WTC11 (cell line): ENCODE results near the gene GOLGA6L2. TPM values are rescaled to one million over a fixed set of nuclear protein-coding genes. Genes with fewer than 3 reads are reported as not detected.

Source experiments
- ATAC-seq: fragments of 200-7000 bp; cut with Tn5 transposase; 2 replicates; pipeline ENCODE4 v1.10.0; 2021; ENCODE audit warnings: mild to moderate bottlenecking, moderate library complexity
- CTCF ChIA-PET: fragments of 300-600 bp; sonication (Branson Sonifier 250); formaldehyde crosslinking; loops from one replicate; lab custom pipeline; 2021; ENCODE audit warnings: antibody characterized with exemption; lab: Charles Lee
- POLR2A ChIA-PET: fragments of 350-600 bp; sonication (Branson Sonifier 250); formaldehyde crosslinking; loops from one replicate; lab custom pipeline; 2021; ENCODE audit warnings: antibody characterized with exemption; lab: Charles Lee
- DNase-seq: peaks from one replicate; pipeline ENCODE4 v3.0.0; 2021; ENCODE audit warnings: low spot score
- H3K27ac Mint-ChIP-seq: 2 replicates; pipeline ENCODE4 v1.8.0; 2021; ENCODE audit warnings: mixed read lengths
- H3K27me3 Mint-ChIP-seq: 2 replicates; pipeline ENCODE4 v1.8.0; 2021; ENCODE audit warnings: low read depth, mild to moderate bottlenecking, moderate library complexity, mixed read lengths
- H3K36me3 Mint-ChIP-seq: 2 replicates; pipeline ENCODE4 v1.8.0; 2021; ENCODE audit warnings: mixed read lengths
- H3K4me1 Mint-ChIP-seq: 2 replicates; pipeline ENCODE4 v1.8.0; 2022; ENCODE audit warnings: mixed read lengths
- H3K4me3 Mint-ChIP-seq: 2 replicates; pipeline ENCODE4 v1.8.0; 2021; ENCODE audit warnings: mild to moderate bottlenecking, moderate library complexity, mixed read lengths
- H3K9me3 Mint-ChIP-seq: 2 replicates; pipeline ENCODE4 v1.8.0; 2021; ENCODE audit warnings: mixed read lengths
- CREB1 ChIP-seq: sonication (generic); formaldehyde crosslinking; IDR thresholded peaks from 2 replicates; pipeline ENCODE4 v1.8.0; 2023; ENCODE audit warnings: mild to moderate bottlenecking, missing genetic modification reagents
- ESRRA ChIP-seq: sonication (generic); formaldehyde crosslinking; IDR thresholded peaks from 2 replicates; pipeline ENCODE4 v1.8.1; 2022; ENCODE audit warnings: mild to moderate bottlenecking, missing genetic modification reagents, borderline replicate concordance
- FOXK1 ChIP-seq: sonication (generic); formaldehyde crosslinking; IDR thresholded peaks from 2 replicates; pipeline ENCODE4 v1.8.0; 2022; ENCODE audit warnings: mild to moderate bottlenecking, moderate library complexity, missing genetic modification reagents
- FOXP1 ChIP-seq: sonication (generic); formaldehyde crosslinking; IDR thresholded peaks from 2 replicates; pipeline ENCODE4 v1.8.0; 2022; ENCODE audit warnings: missing genetic modification reagents, mild to moderate bottlenecking, moderate library complexity, borderline replicate concordance
- JUN ChIP-seq: sonication (generic); formaldehyde crosslinking; IDR thresholded peaks from 2 replicates; pipeline ENCODE4 v1.8.0; 2023; ENCODE audit warnings: mild to moderate bottlenecking, missing genetic modification reagents
- KAT7 ChIP-seq: sonication (generic); formaldehyde crosslinking; IDR thresholded peaks from 2 replicates; pipeline ENCODE4 v1.8.1; 2023; ENCODE audit warnings: missing genetic modification reagents, mild to moderate bottlenecking, borderline replicate concordance
- MXD4 ChIP-seq: fragments of 250-450 bp; sonication (Bioruptor Pico); IDR thresholded peaks from 2 replicates; pipeline ENCODE4 v1.8.0; 2021; ENCODE audit warnings: mild to moderate bottlenecking, moderate library complexity, borderline replicate concordance
- OVOL2 ChIP-seq: fragments of 250-450 bp; sonication (Bioruptor Pico); IDR thresholded peaks from 2 replicates; pipeline ENCODE4 v1.9.0; 2021; ENCODE audit warnings: mild to moderate bottlenecking, borderline replicate concordance
- SOX15 ChIP-seq: fragments of 250-450 bp; sonication (Bioruptor Pico); IDR thresholded peaks from 2 replicates; pipeline ENCODE4 v1.9.0; 2021; ENCODE audit warnings: mild to moderate bottlenecking
- ZNF416 ChIP-seq: fragments of 250-450 bp; sonication (Bioruptor Pico); IDR thresholded peaks from 2 replicates; pipeline ENCODE4 v1.9.0; 2021; ENCODE audit warnings: mild to moderate bottlenecking, inconsistent platforms
- ZNF423 ChIP-seq: fragments of 250-450 bp; sonication (Bioruptor Pico); IDR thresholded peaks from 2 replicates; pipeline ENCODE4 v2.1.2; 2022; ENCODE audit warnings: mild to moderate bottlenecking, moderate library complexity
- ZNF671 ChIP-seq: fragments of 250-450 bp; sonication (Bioruptor Pico); IDR thresholded peaks from 2 replicates; pipeline ENCODE4 v1.8.0; 2021; ENCODE audit warnings: mild to moderate bottlenecking
- total RNA-seq: library from RNA; stranded (reverse); gene quantifications from 3 replicates; pipeline ENCODE4 v1.2.3, GENCODE V29; 2021
- TF ChIP-seq, protein P1 (sequence below): sonication (generic); formaldehyde crosslinking; conservative IDR thresholded peaks from 2 replicates; pipeline ENCODE4 v1.8.1; 2023; ENCODE audit warnings: mild to moderate bottlenecking, low read depth, missing genetic modification reagents, moderate library complexity
- TF ChIP-seq, protein P2 (sequence below): fragments of 250-450 bp; sonication (Bioruptor Pico); IDR thresholded peaks from 2 replicates; pipeline ENCODE4 v1.9.0; 2021; ENCODE audit warnings: mild to moderate bottlenecking
- TF ChIP-seq, protein P3 (sequence below): sonication (generic); formaldehyde crosslinking; IDR thresholded peaks from 2 replicates; pipeline ENCODE4 v1.8.0; 2023; ENCODE audit warnings: missing genetic modification reagents, mild to moderate bottlenecking, borderline replicate concordance
- TF ChIP-seq, protein P4 (sequence below): fragments of 250-450 bp; sonication (Bioruptor Pico); IDR thresholded peaks from 2 replicates; pipeline ENCODE4 v2.1.2; 2022; ENCODE audit warnings: mild to moderate bottlenecking, moderate library complexity
- TF ChIP-seq, protein P5 (sequence below): sonication (generic); formaldehyde crosslinking; IDR thresholded peaks from 2 replicates; pipeline ENCODE4 v1.8.1; 2022; ENCODE audit warnings: low read depth, missing genetic modification reagents, borderline replicate concordance

GOLGA6L2 gene
- total RNA-seq, 1 experiment from 2014 or later: not detected

DNA sequence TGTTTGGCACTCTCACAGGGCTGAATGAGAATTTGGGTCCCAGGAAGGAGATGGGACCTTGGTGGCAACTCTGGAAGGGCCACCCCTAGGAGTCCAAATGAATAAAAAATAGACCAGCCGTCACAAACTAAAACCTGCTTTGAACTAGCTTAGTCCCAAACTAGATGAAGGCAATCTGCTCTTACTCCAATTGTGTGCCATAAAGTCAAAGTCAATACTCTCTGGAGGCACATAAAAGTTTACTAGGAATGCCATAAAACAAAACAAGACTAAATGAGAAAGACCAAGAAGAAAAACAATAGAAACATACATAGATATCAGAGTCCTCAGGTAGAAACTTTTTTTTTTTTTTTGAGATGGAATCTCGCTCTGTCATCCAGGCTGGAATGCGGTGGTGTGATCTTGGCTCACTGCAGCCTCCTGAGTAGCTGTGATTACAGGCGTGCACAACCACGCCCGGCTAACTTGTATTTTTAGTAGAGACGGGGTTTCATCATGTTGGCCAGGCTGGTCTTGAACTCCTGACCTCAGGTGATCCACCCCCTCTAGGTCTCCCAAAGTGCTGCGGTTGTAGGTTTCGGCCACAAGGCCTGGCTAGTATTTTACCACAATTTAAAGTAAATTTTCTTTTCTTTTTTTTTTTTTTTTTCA lies 8.1 kb downstream of the GOLGA6L2 start:
- ChIA-PET POLR2A (interaction anchor here (0.6 kb wide), 1 partner anchor 333 kb away, joined by 3 read pairs; no protein-coding TSS in a partner anchor), CTCF (no interaction called here)
- Mint-ChIP-seq H3K27ac (no peak overlapping the region), H3K9me3 (peaks cover 28% of the 10 kb centered on the region), H3K4me3 (no peak overlapping the region), H3K36me3 (peaks cover 27% of the 10 kb centered on the region), H3K27me3 (peaks cover 9% of the 10 kb centered on the region; the same call in 1 of the 2 replicates), H3K4me1 (no peaks in the 10 kb centered on the region)
- no peak for ATAC-seq
- no peak for TF ChIP-seq MXD4 (CRISPR knock-in tag)
- TF ChIP-seq, protein P1, sequence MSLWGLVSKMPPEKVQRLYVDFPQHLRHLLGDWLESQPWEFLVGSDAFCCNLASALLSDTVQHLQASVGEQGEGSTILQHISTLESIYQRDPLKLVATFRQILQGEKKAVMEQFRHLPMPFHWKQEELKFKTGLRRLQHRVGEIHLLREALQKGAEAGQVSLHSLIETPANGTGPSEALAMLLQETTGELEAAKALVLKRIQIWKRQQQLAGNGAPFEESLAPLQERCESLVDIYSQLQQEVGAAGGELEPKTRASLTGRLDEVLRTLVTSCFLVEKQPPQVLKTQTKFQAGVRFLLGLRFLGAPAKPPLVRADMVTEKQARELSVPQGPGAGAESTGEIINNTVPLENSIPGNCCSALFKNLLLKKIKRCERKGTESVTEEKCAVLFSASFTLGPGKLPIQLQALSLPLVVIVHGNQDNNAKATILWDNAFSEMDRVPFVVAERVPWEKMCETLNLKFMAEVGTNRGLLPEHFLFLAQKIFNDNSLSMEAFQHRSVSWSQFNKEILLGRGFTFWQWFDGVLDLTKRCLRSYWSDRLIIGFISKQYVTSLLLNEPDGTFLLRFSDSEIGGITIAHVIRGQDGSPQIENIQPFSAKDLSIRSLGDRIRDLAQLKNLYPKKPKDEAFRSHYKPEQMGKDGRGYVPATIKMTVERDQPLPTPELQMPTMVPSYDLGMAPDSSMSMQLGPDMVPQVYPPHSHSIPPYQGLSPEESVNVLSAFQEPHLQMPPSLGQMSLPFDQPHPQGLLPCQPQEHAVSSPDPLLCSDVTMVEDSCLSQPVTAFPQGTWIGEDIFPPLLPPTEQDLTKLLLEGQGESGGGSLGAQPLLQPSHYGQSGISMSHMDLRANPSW: no peak
- TF ChIP-seq, protein P2, sequence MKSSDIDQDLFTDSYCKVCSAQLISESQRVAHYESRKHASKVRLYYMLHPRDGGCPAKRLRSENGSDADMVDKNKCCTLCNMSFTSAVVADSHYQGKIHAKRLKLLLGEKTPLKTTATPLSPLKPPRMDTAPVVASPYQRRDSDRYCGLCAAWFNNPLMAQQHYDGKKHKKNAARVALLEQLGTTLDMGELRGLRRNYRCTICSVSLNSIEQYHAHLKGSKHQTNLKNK (CRISPR knock-in tag): no peak
- no peak for TF ChIP-seq JUN (CRISPR knock-in tag)
- no peak for TF ChIP-seq OVOL2 (CRISPR knock-in tag)
- TF ChIP-seq ESRRA (CRISPR knock-in tag): no peak
- no peak for TF ChIP-seq ZNF671 (CRISPR knock-in tag)
- TF ChIP-seq, protein P3, sequence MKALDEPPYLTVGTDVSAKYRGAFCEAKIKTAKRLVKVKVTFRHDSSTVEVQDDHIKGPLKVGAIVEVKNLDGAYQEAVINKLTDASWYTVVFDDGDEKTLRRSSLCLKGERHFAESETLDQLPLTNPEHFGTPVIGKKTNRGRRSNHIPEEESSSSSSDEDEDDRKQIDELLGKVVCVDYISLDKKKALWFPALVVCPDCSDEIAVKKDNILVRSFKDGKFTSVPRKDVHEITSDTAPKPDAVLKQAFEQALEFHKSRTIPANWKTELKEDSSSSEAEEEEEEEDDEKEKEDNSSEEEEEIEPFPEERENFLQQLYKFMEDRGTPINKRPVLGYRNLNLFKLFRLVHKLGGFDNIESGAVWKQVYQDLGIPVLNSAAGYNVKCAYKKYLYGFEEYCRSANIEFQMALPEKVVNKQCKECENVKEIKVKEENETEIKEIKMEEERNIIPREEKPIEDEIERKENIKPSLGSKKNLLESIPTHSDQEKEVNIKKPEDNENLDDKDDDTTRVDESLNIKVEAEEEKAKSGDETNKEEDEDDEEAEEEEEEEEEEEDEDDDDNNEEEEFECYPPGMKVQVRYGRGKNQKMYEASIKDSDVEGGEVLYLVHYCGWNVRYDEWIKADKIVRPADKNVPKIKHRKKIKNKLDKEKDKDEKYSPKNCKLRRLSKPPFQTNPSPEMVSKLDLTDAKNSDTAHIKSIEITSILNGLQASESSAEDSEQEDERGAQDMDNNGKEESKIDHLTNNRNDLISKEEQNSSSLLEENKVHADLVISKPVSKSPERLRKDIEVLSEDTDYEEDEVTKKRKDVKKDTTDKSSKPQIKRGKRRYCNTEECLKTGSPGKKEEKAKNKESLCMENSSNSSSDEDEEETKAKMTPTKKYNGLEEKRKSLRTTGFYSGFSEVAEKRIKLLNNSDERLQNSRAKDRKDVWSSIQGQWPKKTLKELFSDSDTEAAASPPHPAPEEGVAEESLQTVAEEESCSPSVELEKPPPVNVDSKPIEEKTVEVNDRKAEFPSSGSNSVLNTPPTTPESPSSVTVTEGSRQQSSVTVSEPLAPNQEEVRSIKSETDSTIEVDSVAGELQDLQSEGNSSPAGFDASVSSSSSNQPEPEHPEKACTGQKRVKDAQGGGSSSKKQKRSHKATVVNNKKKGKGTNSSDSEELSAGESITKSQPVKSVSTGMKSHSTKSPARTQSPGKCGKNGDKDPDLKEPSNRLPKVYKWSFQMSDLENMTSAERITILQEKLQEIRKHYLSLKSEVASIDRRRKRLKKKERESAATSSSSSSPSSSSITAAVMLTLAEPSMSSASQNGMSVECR (CRISPR knock-in tag): no peak
- no peak for TF ChIP-seq ZNF416 (CRISPR knock-in tag)
- no peak for TF ChIP-seq KAT7 (CRISPR knock-in tag)
- no peak for TF ChIP-seq ZNF423
- TF ChIP-seq FOXP1: no peak
- TF ChIP-seq, protein P4, sequence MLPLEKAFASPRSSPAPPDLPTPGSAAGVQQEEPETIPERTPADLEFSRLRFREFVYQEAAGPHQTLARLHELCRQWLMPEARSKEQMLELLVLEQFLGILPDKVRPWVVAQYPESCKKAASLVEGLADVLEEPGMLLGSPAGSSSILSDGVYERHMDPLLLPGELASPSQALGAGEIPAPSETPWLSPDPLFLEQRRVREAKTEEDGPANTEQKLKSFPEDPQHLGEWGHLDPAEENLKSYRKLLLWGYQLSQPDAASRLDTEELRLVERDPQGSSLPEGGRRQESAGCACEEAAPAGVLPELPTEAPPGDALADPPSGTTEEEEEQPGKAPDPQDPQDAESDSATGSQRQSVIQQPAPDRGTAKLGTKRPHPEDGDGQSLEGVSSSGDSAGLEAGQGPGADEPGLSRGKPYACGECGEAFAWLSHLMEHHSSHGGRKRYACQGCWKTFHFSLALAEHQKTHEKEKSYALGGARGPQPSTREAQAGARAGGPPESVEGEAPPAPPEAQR (CRISPR knock-in tag): no peak
- TF ChIP-seq CREB1 (CRISPR knock-in tag): no peak
- TF ChIP-seq FOXK1: no peak
- no peak for TF ChIP-seq SOX15 (CRISPR knock-in tag)
- TF ChIP-seq, protein P5, sequence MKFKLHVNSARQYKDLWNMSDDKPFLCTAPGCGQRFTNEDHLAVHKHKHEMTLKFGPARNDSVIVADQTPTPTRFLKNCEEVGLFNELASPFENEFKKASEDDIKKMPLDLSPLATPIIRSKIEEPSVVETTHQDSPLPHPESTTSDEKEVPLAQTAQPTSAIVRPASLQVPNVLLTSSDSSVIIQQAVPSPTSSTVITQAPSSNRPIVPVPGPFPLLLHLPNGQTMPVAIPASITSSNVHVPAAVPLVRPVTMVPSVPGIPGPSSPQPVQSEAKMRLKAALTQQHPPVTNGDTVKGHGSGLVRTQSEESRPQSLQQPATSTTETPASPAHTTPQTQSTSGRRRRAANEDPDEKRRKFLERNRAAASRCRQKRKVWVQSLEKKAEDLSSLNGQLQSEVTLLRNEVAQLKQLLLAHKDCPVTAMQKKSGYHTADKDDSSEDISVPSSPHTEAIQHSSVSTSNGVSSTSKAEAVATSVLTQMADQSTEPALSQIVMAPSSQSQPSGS (CRISPR knock-in tag): no peak
- DNase-seq: no peak
